ENCODE measurements around the gene CLIP2.

GRCh38 chr7:74289659-74290552 lies 699 bp downstream of the CLIP2 start:
- no peak for TF ChIP-seq POLR2AphosphoS5 (IDR thresholded peaks at IDR 0.05)
- no peak for TF ChIP-seq CTCF (IDR thresholded peaks at IDR 0.05)
- TF ChIP-seq POLR2A (IDR thresholded peaks at IDR 0.05), result no peak

Measured in prostate gland (tissue), 2 donors.